GM18867 (cell line): ENCODE data around the gene FOXR1.
"Not testable (repeated sequence)": the region's sequence is repeated elsewhere in the genome, so short reads cannot be mapped to it uniquely, and the experiment has no call there.

ENCODE experiments used
- ATAC-seq: cut with Tn5 transposase; IDR thresholded peaks from one replicate; pipeline ENCODE4 v1.9.1; 2021; ENCODE audit warnings: mild to moderate bottlenecking, moderate library complexity; ENCODE audit not compliant: unreplicated experiment

The FOXR1 gene

DNA sequence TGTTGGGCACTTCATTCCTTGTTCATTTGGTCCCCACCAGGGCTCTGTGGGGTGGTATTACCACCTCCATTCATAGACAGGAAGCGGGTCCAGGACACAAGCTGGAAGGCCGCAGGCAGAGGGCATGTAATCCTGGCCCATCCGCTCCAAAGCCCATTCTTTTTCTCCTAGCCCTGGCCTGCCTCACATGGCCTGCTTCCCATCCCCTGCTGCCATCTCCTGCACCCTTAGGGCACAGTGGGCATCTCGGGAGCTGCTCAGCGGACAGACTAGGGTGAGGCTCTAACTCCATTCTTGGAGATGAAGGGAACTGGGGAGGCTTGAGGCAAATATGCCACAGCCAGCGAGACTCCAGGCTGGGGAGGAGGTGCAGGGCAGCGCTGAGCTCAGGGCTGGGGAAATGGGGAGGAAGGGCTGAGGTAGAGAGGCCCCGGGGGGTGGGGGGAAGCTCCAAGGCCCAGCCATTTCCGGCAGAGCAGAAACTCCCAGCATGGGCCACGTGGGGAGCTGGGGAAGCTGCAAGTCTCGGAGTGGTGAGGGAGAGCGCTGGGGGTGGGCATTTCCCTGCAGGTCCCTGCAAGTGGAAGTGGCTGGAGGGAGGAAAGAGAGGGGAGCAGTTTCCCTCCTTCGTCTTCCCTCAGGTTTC is 31.5 kb upstream of the FOXR1 start:
- ATAC-seq: no peak

DNA sequence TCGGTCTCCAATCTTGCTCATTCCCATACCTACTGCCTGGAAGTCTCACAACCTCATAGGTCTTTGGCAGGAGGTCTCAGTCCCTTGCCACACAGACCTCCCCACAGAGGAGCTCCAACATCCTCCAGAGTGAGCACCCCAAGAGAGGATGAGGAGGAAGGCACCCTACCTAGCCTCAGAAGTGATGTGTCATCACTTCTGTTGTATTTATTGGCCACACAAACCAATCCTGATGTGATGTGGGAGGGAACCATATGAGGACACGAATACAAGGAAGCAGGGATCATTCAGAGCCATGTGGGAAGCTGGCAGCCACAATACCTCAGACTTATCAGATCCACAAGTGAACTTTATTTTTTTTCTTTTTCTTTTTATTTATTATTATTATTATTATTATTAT is 24.5 kb upstream of the FOXR1 start:
- no peak for ATAC-seq

DNA sequence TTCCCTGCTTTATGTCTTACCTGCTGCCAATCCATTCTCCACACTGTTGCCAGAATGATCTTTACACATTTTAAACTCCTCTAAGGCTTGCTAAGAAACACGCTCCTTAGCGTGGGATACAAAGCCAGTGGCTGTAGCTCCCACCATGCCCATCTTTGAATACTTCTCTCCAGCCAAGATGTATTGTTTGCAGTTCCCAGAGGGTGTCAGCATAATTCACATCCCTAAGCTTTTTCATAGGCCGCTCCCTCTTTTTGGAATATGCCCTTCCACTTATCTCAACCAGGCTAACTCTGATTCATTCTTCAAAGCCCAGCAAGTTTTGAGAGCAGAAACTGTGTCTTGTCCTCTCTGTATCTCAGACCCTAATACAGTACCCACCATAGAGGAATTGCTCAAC is 23.6 kb upstream of the FOXR1 start:
- ATAC-seq: no peak

DNA sequence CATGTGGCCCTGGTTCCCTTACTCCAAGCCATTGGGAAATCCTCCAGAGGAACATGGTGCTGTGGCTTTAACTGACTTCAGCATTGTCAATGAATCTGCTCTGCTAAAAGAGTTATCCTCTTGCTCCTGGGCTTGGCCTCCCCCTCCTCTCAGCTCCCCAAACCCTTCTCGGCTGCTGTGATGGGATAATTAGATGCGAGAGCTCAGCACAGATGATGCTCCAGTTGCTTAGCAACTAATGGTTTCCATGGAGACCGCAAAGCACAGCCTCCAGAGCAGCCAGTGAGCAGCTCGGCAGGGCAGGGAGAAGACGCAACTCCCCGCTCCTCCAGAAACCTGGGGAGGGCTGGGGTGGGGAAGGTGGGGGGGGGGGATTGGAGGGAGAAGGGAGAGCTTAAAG is 18.3 kb upstream of the FOXR1 start:
- no peak for ATAC-seq

DNA sequence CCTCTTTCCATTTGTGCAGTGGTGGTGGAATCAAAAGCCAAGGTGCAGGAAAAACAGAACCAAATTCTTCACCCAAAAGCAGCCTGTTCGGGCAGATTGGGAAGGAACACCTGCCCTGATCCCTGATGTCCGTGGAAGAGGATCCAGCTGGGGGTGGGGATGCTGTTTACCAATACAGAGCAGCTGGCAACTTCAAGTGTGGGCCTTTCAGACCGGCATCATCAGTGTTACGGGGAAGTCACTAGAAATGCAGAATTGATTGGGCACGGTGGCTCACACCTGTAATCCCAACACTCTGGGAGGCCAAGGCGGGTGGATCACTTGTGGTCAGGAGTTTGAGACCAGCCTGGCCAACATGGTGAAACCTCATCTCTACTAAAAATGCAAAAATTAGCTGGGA is 17.6 kb upstream of the FOXR1 start:
- ATAC-seq: not testable (repeated sequence)

DNA sequence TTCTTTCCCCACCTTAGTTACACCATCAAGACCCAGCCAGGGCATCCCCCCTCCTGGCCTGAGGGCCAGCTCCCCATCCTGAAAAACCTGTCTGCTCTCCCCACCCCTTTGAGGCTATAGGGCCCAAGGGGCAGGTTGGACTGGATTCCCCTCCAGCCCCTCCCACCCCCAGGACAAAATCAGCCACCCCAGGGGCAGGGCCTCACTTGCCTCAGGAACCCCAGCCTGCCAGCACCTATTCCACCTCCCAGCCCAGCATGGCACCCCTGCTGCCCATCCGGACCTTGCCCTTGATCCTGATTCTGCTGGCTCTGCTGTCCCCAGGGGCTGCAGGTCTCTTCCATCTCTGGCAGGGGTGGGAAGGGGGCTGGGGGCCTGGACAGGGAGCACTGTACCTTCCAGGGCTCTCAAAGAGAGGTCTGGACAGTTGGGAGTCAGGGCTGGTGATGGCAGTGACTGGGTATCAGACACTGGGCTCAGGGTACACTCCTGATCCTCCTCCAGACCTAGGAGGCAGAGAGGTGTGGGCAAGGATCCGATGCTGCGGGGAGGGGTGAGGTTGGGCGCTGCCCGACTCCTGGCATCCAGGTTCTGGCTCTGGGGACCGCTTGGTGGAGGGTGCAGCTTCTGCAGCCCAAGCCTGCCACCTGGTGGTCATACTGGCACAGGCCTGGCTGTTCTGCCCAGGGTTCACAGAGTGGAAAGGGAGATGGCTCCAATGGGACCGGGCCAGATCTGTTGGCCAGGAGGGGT is 15.3 kb upstream of the FOXR1 start, which contains the start of gene UPK2:
TSS of gene UPK2 (plus strand) at position 205 of the 753 bp plus-strand sequence. CDS start at position 258, 53 bp downstream.
- peak; percentile 76 for ATAC-seq

DNA sequence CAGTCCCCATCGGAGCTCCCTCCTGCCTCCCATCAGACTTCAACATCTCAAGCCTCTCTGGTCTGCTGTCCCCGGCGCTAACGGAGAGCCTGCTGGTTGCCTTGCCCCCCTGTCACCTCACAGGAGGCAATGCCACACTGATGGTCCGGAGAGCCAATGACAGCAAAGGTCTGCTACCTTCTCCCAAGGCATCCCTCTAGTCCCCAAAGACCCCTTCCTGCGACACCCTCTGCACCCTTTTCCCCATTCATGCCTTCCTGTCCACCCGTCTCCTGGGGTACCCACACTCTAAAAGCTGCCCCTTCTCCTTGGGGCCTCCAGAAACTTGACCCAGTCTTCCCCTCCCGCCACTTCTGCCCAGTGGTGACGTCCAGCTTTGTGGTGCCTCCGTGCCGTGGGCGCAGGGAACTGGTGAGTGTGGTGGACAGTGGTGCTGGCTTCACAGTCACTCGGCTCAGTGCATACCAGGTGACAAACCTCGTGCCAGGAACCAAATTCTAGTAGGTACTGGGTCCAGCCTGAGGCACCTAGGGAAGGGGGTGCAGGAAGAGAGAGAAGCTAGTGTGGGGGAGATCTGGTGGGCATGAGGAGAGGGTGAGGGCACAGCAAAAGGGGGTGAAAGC is 14.6 kb upstream of the FOXR1 start:
- ATAC-seq: peak; percentile 20

DNA sequence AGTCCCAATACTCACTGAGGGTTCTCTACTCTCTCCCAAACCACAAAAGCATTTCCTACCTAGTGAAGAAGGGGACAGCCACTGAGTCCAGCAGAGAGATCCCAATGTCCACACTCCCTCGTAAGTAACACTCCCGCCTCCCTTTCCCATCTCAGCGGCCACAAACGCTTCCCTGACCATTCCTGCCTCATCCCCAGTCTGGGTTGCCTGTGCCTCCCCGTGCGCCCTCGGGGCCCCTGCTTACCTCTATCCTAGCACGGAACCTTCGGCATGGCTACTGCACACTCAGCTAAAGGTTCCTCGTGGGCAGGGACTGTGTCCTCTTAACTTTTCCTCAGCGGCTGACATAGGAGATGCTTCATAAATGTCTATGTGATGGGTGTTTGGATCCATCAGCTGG is 14.0 kb upstream of the FOXR1 start:
- ATAC-seq: no peak

DNA sequence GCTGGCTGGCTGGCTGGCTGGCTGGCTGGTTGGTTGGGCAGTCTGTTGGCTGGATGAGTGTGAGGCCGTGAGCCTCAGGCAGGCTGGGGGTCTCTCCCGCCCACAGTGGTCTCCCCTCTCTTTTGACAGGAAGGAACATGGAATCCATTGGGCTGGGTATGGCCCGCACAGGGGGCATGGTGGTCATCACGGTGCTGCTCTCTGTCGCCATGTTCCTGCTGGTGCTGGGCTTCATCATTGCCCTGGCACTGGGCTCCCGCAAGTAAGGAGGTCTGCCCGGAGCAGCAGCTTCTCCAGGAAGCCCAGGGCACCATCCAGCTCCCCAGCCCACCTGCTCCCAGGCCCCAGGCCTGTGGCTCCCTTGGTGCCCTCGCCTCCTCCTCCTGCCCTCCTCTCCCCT is 13.6 kb upstream of the FOXR1 start:
- no peak for ATAC-seq

DNA sequence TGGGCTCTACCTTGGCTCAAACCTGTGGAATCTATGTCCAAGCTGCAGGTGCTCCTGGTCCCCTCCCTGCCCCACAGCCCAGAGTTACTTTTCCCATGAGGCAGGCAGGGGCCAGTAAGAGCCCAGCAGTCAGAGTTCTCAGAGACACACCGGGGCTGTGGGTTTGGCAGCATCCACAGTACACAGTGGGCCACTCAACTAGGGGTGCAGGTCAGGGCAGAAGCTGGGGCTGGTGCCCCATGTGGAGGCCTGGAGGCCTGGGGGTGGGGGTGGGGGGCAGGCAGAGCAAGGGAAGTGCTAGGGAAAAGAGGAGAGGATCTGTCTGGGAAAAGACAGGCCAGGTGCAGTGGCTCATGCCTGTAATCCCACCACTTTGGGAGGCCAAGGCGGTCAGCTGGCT is 13.0 kb upstream of the FOXR1 start:
- ATAC-seq: no peak

DNA sequence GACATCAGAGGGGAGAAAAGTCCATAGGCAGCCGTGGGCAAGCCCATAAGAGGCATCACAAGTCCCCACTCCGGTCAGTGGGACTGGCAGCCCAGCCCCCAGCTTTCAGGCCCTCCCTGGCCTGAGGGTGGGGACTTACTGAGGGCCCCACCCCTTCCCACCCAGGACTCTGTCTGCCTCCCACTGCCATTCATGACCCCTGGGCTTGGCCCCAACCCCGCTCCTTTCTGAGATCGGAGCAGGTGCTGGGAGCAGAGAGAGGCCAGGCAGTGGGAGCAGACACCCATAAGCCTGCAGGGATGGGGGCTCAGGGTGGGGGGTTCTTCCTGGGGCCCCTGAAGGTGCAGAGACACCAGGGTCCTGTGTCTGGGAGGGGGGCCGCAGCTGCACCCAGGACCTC is 10.4 kb upstream of the FOXR1 start:
- no peak for ATAC-seq

DNA sequence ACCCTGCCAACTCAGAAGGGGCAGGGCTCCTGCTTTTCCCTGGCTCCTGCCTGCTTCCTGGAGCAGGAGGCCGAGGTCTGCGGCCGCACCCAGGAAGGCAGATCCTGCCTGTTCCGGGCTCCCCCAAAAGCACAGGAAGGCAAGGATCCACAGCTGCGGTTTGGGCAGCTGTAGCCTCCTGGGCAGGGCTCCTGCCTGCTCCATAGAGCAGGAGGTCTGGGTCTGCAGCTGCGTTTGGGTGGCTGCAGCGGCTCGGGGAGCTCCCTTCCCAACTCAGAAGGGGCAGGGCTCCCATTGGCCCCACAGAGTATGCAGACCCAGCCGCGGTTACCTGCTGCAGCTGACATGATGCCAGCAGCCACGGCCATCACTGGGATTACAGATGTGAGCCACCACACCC is 10.0 kb upstream of the FOXR1 start:
- no peak for ATAC-seq

DNA sequence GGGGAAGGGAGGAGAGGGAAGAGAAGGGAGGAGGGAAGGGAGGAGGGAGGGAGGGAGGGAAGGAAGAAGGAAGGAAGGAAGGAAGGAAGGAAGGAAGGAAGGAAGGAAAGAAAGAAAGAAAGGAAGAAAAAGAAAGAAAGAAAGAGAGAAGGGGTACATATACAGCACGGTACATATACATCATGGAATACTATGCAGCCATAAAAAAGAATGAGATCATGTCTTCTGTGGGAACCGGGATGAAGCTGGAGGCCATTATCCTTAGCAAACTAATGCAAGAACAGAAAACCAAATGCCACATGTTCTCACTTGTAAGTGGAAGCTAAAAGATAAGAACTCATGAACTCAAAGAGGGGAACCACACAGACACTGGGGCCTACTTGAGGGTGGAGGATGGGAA is 2.1 kb upstream of the FOXR1 start:
- ATAC-seq: not testable (repeated sequence)

DNA sequence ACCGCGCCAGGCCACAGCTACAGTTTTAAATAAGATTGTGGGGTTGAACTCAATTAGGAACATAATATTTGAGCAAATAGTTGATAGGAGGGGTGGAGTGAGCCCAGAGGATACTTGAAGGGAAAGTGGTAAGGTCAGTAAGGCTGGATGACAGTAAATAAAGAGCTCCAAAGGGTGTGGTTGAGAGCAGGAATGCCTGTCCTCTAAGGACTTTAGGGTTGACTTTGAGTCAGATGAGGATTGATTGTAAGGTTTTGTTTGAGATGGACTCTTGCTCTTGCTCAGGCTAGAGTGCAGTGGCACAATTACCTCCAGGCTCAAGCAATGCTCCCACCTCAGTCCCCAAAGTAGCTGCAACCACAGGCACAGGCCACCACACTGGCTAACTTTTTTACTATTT is 2.4 kb downstream of the FOXR1 start:
- ATAC-seq: no peak

DNA sequence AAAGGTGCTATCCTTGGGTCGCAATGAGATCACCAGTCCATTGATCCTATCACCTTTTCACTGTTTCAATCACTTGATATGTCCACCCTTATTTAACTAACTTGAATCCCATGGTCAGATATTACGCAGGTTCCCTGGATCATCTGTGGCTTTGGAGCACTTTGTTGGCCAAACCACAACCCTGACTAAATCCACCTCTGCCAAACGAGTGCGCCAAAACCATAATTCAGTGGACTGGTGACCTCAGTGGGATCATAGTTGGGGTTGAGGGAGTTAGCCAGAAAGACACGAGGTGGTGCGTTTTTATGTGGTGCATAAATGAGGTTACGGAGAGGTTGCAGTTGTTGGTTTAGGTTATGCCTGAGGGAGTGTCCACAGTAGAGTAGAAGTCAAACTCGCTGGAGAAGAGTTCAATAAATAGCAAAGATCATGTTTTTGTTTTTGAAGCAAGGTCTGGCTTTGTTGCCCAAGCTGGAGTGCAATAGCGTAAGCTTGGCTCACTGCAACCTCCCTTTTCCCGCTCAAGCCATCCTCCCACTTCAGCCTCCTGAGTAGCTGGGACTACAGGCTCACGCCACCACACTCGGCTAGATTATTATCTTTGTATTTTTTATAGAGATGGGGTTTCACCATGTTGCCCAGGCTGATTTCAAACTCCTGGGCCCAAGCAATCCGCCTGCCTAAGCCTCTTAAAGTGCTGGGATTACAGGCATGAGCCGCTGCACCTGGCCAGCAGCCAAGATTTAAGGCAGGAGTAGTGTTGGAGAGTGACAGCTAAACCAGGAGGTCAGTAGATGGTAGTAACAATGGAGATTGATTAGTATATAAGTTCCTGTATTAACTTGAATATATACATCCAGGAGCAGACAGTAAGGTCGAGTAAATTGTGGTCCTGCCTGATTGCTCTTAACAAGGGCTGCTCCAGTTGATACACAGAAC is 4.5 kb downstream of the FOXR1 start:
- no peak for ATAC-seq

DNA sequence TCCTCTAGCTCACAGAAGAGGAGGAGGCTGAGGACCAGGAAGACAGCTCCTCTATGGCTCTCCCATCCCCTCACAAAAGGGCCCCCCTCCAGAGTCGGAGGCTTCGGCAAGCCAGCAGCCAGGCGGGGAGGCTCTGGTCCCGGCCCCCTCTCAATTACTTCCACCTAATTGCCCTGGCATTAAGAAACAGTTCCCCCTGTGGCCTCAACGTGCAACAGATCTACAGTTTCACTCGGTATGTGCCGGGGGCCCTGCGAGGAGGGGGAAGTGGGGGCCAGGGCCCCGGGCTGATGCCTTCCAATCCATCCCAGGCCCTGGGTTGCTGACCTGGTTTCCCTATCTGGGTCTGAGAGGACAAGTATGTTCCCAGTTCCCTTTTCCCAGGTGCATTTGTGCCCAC is 7.9 kb downstream of the FOXR1 start:
- ATAC-seq: no peak

DNA sequence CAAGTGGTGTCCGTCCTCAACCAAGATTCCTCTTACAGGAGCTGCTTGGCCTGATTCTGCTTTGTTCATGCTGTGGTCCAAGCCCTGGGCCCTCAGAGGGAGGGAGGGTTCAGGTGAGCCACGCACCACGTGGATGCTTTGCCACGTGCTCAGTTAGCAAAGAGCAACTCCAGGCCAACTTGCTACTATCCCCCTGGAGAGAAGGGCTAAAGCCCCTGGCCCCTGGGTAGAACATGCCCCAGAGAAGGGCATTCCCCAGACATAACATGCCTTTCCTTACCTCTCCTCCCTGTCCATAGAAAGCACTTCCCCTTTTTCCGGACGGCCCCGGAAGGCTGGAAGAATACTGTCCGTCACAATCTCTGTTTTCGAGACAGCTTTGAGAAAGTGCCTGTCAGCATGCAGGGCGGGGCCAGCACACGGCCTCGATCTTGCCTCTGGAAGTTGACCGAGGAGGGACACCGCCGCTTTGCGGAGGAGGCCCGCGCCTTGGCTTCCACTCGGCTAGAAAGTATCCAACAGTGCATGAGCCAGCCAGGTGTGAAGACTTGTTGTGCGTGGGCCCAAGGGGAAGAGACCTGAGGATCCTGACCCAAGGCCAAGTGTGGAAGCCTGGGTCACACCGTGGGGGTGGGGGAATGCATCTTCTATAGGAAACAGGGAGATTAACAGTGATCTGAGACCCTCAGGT is 8.8 kb downstream of the FOXR1 start:
- ATAC-seq: no peak

DNA sequence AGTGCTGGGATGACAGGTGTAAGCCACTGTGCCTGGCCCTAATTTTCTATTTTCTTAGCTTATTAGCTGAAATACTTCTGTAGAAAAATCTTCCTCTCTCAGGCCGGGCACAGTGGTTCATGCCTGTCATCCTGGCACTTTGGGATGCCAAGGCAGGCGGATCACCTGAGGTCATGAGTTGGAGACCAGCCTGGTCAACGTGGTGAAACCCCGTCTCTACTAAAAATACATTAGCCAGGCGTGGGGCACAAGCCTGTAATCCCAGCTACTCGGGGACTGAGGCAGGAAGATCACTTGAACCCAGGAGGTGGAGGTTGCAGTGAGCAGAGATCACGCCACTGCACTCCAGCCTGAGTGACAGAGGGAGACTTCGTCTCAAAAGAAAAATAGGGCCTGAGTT is 12.8 kb downstream of the FOXR1 start:
- ATAC-seq: not testable (repeated sequence)

DNA sequence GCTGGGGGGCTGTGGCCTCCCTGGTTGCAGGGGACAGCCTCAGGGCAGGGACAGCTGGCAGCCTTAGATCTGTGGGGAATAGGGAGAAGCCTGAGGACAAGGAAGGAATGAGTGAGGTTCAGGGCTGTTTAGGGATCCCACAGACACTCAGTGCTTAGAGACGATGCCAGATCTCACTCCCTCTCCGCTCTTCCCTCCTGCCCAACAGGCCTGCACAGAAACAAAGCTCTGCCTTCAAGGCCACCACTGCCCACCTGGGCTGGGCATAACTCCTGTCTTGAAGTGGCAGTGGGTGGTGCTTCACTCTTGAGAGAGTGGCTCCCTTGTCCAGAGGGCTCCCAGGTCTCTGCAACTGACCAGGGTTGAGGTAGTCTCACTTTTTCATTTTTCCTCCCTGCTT is 13.3 kb downstream of the FOXR1 start:
- no peak for ATAC-seq

DNA sequence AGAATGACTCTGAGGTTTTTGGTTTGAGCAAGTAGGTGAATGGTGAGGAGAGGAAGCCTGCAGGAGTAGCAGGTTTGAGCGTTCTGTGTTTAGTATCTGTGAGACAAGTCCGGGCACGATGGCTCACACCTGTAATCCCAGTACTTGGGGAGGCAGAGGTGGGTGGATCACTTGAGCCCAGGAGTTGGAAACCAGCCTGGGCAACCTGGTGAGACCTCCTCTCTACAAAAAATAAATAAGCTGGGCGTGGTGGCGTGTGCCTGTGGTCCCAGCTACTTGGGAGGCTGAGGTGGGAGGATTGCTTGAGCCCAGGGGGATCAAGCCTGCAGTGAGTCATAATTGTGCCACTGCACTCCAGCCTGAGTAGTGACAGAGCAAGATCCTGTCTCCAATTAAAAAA is 16.7 kb downstream of the FOXR1 start:
- ATAC-seq: no peak
